Calu3 (cell line): Measurements from ENCODE around the gene PPP2R2C. TPM values are rescaled to one million over a fixed set of nuclear protein-coding genes. Genes with fewer than 3 reads are reported as not detected.

Source experiments
- BruUV-seq: library from RNA; stranded (reverse); fragments of 400-500 nt; replicated peaks from 2 replicates; lab custom pipeline; 2021; lab: Mats Ljungman, UMichigan
- CTCF ChIA-PET: fragments of 300-600 bp; sonication (Branson Sonifier 250); formaldehyde crosslinking; loops from one replicate; lab custom pipeline; 2022; ENCODE audit warnings: antibody characterized with exemption; lab: Charles Lee
- DNase-seq: peaks from one replicate; pipeline ENCODE4 v3.0.0; 2022
- H3K27ac Mint-ChIP-seq: one replicate; pipeline ENCODE4 v1.8.0; 2022; ENCODE audit warnings: mixed read lengths; ENCODE audit not compliant: unreplicated experiment
- H3K27me3 Mint-ChIP-seq: one replicate; pipeline ENCODE4 v1.8.0; 2022; ENCODE audit warnings: mixed read lengths; ENCODE audit not compliant: unreplicated experiment
- H3K36me3 Mint-ChIP-seq: one replicate; pipeline ENCODE4 v1.8.0; 2022; ENCODE audit warnings: mild to moderate bottlenecking, moderate library complexity, mixed read lengths; ENCODE audit not compliant: insufficient read depth, unreplicated experiment
- H3K4me1 Mint-ChIP-seq: one replicate; pipeline ENCODE4 v1.8.0; 2022; ENCODE audit warnings: mild to moderate bottlenecking, low read depth, mixed read lengths; ENCODE audit not compliant: unreplicated experiment
- H3K4me3 Mint-ChIP-seq: one replicate; pipeline ENCODE4 v1.8.0; 2022; ENCODE audit warnings: mild to moderate bottlenecking, low read depth, moderate library complexity, mixed read lengths; ENCODE audit not compliant: unreplicated experiment
- H3K9me3 Mint-ChIP-seq: one replicate; pipeline ENCODE4 v1.8.0; 2022; ENCODE audit warnings: low read depth, mixed read lengths; ENCODE audit not compliant: unreplicated experiment
- intact Hi-C: fragments of 100-400 bp; cut with micrococcal nuclease; formaldehyde crosslinking; loops from one replicate; pipeline ENCODE4 v1.10.0; 2022; ENCODE audit not compliant: unreplicated experiment
- total RNA-seq: library from RNA; stranded (reverse); gene quantifications from 2 replicates; pipeline ENCODE4 v1.2.3, GENCODE V29; 2022
- TF ChIP-seq, protein P1 (sequence below): fragments of 200-600 bp; IDR thresholded peaks from one replicate; pipeline ENCODE4 v1.8.0; 2022; ENCODE audit warnings: antibody characterized with exemption; ENCODE audit not compliant: unreplicated experiment

Gene PPP2R2C
- total RNA-seq, 1 experiment from 2014 or later, result 9.4 TPM

- no peaks in the 10 kb centered on the region for H3K9me3 Mint-ChIP-seq
- no peak for DNase-seq
- CTCF ChIA-PET, result no interaction called here
- intact Hi-C loops, result no loop called here
- no peak overlapping the region for H3K4me3 Mint-ChIP-seq
- H3K27me3 Mint-ChIP-seq, result no peaks in the 10 kb centered on the region
- H3K27ac Mint-ChIP-seq, result no peak overlapping the region
- H3K36me3 Mint-ChIP-seq, result peaks cover 8% of the 10 kb centered on the region
- no peaks in the 10 kb centered on the region for H3K4me1 Mint-ChIP-seq
- no TSS peak for BruUV-seq
- TF ChIP-seq, protein P1, sequence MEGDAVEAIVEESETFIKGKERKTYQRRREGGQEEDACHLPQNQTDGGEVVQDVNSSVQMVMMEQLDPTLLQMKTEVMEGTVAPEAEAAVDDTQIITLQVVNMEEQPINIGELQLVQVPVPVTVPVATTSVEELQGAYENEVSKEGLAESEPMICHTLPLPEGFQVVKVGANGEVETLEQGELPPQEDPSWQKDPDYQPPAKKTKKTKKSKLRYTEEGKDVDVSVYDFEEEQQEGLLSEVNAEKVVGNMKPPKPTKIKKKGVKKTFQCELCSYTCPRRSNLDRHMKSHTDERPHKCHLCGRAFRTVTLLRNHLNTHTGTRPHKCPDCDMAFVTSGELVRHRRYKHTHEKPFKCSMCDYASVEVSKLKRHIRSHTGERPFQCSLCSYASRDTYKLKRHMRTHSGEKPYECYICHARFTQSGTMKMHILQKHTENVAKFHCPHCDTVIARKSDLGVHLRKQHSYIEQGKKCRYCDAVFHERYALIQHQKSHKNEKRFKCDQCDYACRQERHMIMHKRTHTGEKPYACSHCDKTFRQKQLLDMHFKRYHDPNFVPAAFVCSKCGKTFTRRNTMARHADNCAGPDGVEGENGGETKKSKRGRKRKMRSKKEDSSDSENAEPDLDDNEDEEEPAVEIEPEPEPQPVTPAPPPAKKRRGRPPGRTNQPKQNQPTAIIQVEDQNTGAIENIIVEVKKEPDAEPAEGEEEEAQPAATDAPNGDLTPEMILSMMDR, result no peak
Measured at GRCh38 chr4:6293661-6294060, 178.8 kb downstream of the PPP2R2C start.

DNA sequence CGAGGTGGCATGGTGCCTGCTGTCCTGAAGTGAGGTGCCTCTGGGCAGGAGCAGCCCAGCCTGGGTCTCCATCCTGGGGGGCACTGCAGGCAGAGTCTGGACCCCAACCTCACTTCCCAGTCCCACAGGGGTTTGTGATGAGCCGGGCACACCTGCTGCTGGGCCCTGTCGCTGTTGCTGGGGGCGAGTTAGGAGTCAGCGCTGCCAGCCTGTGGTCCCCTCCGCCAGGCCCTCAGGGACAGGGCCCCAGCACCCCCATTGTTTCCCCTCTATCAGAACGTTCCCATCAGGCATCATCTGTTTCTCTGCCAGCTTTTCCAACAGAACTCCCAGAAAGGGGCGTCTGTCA is 179.3 kb downstream of the PPP2R2C start:
- no peak overlapping the region for H3K4me3 Mint-ChIP-seq
- peaks cover 8% of the 10 kb centered on the region for H3K36me3 Mint-ChIP-seq
- BruUV-seq, result no TSS peak
- CTCF ChIA-PET, result no interaction called here
- DNase-seq, result no peak
- H3K27ac Mint-ChIP-seq, result no peak overlapping the region
- H3K27me3 Mint-ChIP-seq, result no peaks in the 10 kb centered on the region
- TF ChIP-seq, protein P1, result no peak
- H3K9me3 Mint-ChIP-seq, result no peaks in the 10 kb centered on the region
- H3K4me1 Mint-ChIP-seq, result no peaks in the 10 kb centered on the region
- intact Hi-C loops, result no loop called here

DNA sequence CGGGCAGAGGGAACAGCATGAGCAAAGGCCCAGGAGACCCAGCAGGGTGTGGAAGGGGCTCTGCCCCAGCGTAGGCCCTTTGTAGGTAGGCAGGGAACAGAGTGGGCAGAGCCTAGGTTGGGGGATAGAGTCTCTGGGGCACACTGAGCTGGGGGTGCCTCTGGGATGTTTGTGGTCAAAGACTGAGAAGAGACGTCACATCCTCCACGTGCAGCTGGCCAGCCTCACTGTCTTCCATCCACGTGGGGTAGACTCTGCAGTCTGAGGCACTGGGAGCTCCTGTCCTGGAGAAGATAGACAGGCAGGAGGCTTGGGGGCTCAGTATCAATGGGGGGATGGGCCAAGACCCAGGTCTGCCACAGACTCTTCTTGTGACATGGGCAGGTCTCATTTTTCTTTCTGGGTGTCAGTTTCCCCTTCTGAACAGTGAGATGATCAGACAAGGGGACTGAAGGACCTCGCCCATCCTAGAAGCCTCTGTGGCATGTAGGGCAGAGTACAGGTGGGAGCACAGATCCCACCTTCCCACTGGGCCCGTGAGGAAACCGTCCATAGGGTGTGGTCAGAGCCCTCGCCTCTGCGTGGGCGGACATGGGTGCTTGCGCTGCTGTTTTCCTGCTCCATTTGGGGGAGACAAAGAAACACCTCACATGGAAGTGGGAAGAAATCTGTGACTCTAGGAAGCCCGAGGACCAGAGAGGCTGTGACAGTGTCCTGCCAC is 179.9 kb downstream of the PPP2R2C start:
- CTCF ChIA-PET, result no interaction called here
- DNase-seq, result no peak
- intact Hi-C loops, result no loop called here
- no peak overlapping the region for H3K27ac Mint-ChIP-seq
- no peaks in the 10 kb centered on the region for H3K4me1 Mint-ChIP-seq
- no peaks in the 10 kb centered on the region for H3K9me3 Mint-ChIP-seq
- no TSS peak for BruUV-seq
- no peaks in the 10 kb centered on the region for H3K27me3 Mint-ChIP-seq
- no peak overlapping the region for H3K4me3 Mint-ChIP-seq
- TF ChIP-seq, protein P1, result no peak
- H3K36me3 Mint-ChIP-seq, result peaks cover 8% of the 10 kb centered on the region

DNA sequence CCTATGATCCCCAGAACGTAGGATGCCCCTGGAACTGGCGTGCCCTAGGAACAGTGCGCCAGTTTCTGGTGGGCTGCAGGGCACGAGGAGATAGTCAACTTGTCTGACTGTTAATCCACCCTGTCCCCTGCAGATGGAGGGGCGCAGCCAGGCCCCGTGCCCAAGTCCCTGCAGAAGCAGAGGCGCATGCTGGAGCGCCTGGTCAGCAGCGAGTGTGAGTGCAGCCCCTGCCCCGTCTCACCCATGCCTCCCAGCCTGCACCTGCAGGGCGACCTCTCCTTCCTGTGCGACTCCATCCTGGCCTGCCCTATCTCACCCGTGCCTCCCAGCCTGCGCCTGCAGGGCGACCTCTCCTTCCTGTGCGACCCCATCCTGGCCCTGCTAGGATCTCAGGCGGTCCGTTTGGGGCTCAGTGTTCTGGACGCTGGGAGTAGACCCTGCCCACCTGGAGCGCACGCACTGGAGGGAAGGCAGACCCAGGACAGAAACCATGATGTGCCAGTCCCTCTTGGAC is 180.6 kb downstream of the PPP2R2C start:
- TF ChIP-seq, protein P1, result no peak
- H3K4me1 Mint-ChIP-seq, result no peaks in the 10 kb centered on the region
- H3K9me3 Mint-ChIP-seq, result no peaks in the 10 kb centered on the region
- no peak overlapping the region for H3K4me3 Mint-ChIP-seq
- no peak overlapping the region for H3K27ac Mint-ChIP-seq
- no peak for DNase-seq
- CTCF ChIA-PET, result no interaction called here
- intact Hi-C loops, result no loop called here
- H3K36me3 Mint-ChIP-seq, result peaks cover 8% of the 10 kb centered on the region
- H3K27me3 Mint-ChIP-seq, result no peaks in the 10 kb centered on the region
- BruUV-seq, result no TSS peak
